Mesothelial cell of epicardium (in vitro differentiated cells): ENCODE data around the gene LOX. TPM values are rescaled to one million over a fixed set of nuclear protein-coding genes. Genes with fewer than 3 reads are reported as not detected.
A peak's percentile ranks its signal among the peaks of the same experiment; 100 is the strongest.

ENCODE experiments used
- DNase-seq, 2 experiments: peaks; one replicate each; pipeline ENCODE4 v3.0.0; 2021; ENCODE audit warnings: low spot score in 2 of 2; ENCODE audit not compliant: unreplicated experiment in 2 of 2
- H3K27ac Mint-ChIP-seq: 2 replicates; pipeline ENCODE4 v1.8.0; 2021; ENCODE audit warnings: mixed read lengths
- H3K27me3 Mint-ChIP-seq: 2 replicates; pipeline ENCODE4 v1.8.0; 2021; ENCODE audit warnings: low read depth, mixed read lengths
- H3K36me3 Mint-ChIP-seq: 2 replicates; pipeline ENCODE4 v1.8.0; 2021; ENCODE audit warnings: mixed read lengths
- H3K4me1 Mint-ChIP-seq: 2 replicates; pipeline ENCODE4 v1.8.0; 2021; ENCODE audit warnings: mixed read lengths
- H3K4me3 Mint-ChIP-seq: 2 replicates; pipeline ENCODE4 v1.8.0; 2021; ENCODE audit warnings: mild to moderate bottlenecking, moderate library complexity, mixed read lengths
- H3K9me3 Mint-ChIP-seq: 2 replicates; pipeline ENCODE4 v1.8.0; 2021; ENCODE audit warnings: mixed read lengths
- CTCF ChIP-seq: fragments of 200-600 bp; sonication (generic); IDR thresholded peaks from one replicate; pipeline ENCODE4 v1.5.0; 2021; ENCODE audit warnings: antibody characterized with exemption; ENCODE audit not compliant: unreplicated experiment
- total RNA-seq: library from RNA; stranded (reverse); gene quantifications from 3 replicates; pipeline ENCODE4 v1.2.1, GENCODE V29; 2021

The LOX gene
- total RNA-seq, 1 donor from 2014 or later: 16.9 TPM

- no peaks in the 10 kb centered on the region for H3K9me3 Mint-ChIP-seq
- peak; percentile 64 for TF ChIP-seq CTCF
- DNase-seq: peak; percentile 42 to 82
- peak overlapping the region; percentile 70 for H3K27ac Mint-ChIP-seq
- H3K36me3 Mint-ChIP-seq: no peaks in the 10 kb centered on the region
- H3K4me3 Mint-ChIP-seq: peak overlapping the region; percentile 79
- peaks cover 42% of the 10 kb centered on the region for H3K27me3 Mint-ChIP-seq
- H3K4me1 Mint-ChIP-seq: peaks cover 22% of the 10 kb centered on the region
Measured at GRCh38 chr5:122076669-122077365, 1.2 kb downstream of the LOX start.

GRCh38 chr5:122076050-122076461 is 2.0 kb downstream of the LOX start:
- H3K4me3 Mint-ChIP-seq: peak overlapping the region; percentile 79

GRCh38 chr5:122073864-122074263 is 4.2 kb downstream of the LOX start:
- H3K4me1 Mint-ChIP-seq: peaks cover 19% of the 10 kb centered on the region
- no peak for DNase-seq
- H3K36me3 Mint-ChIP-seq: no peaks in the 10 kb centered on the region
- H3K27ac Mint-ChIP-seq: no peak overlapping the region
- H3K4me3 Mint-ChIP-seq: no peak overlapping the region
- TF ChIP-seq CTCF: no peak
- H3K27me3 Mint-ChIP-seq: peaks cover 24% of the 10 kb centered on the region
- no peaks in the 10 kb centered on the region for H3K9me3 Mint-ChIP-seq

More at GRCh38 chr5:122076050-122076461, 2.0 kb downstream of the LOX start:
- Mint-ChIP-seq H3K4me1 (peaks cover 22% of the 10 kb centered on the region), H3K9me3 (no peaks in the 10 kb centered on the region), H3K36me3 (no peaks in the 10 kb centered on the region), H3K27me3 (peaks cover 37% of the 10 kb centered on the region), H3K27ac (no peak overlapping the region)
- no peak for DNase-seq
- TF ChIP-seq CTCF: no peak

GRCh38 chr5:122073018-122073417 is 5.0 kb downstream of the LOX start:
- no peak for TF ChIP-seq CTCF
- H3K9me3 Mint-ChIP-seq: no peaks in the 10 kb centered on the region
- no peak overlapping the region for H3K27ac Mint-ChIP-seq
- DNase-seq: no peak
- H3K27me3 Mint-ChIP-seq: peaks cover 18% of the 10 kb centered on the region
- H3K36me3 Mint-ChIP-seq: no peaks in the 10 kb centered on the region
- H3K4me3 Mint-ChIP-seq: no peak overlapping the region
- peaks cover 12% of the 10 kb centered on the region for H3K4me1 Mint-ChIP-seq

- Mint-ChIP-seq H3K4me3 (no peak overlapping the region), H3K27ac (no peak overlapping the region), H3K27me3 (no peaks in the 10 kb centered on the region)
Measured at GRCh38 chr5:122067390-122067789, 10.7 kb downstream of the LOX start.

More at GRCh38 chr5:122067390-122067789, 10.7 kb downstream of the LOX start:
- Mint-ChIP-seq H3K36me3 (no peaks in the 10 kb centered on the region), H3K9me3 (no peaks in the 10 kb centered on the region), H3K4me1 (no peaks in the 10 kb centered on the region)
- TF ChIP-seq CTCF: no peak
- DNase-seq: no peak
